Ovary (tissue), 3 donors: ENCODE measurements around the gene ZNF91.

Source experiments
- EP300 ChIP-seq: sonication (generic); formaldehyde crosslinking; IDR thresholded peaks from one replicate; pipeline ENCODE4 v1.6.1; 2017; ENCODE audit warnings: antibody characterized with exemption
- POLR2A ChIP-seq: fragments of 450-650 bp; IDR thresholded peaks from one replicate; pipeline ENCODE4 v1.6.1; 2017; ENCODE audit warnings: antibody characterized with exemption, mild to moderate bottlenecking, moderate library complexity
- TF ChIP-seq, protein P1 (sequence below), 3 donors: fragments of 450-650 bp in 2 of 3; fragments of 200-600 bp in 1 of 3; IDR thresholded peaks; one replicate each; pipeline versions ENCODE4 v1.5.1 to v1.8.0; 2016 to 2022; ENCODE audit warnings: antibody characterized with exemption in 3 of 3, mild to moderate bottlenecking in 1 of 3
- donor health status: DM: no; HTN: no; CAD: no.

DNA sequence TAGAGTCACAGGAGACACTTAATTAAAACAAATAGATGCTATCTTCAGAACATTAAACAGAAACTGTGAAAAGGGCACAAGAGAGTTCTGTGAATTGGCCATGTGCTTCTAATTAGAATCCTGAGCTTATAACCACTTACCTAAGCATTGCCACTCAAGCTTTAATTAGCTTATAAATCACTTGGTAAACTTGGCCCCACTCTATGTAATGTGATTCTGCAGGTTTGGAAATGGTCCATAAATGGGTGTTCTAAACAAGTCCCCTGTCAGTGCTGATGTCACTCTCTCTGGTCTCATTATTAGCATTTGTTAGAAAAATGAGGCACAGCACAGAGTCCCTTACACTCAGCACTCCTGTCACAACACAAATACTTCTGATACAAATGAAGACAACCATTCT is 18.0 kb downstream of the ZNF91 start:
- TF ChIP-seq, protein P1, sequence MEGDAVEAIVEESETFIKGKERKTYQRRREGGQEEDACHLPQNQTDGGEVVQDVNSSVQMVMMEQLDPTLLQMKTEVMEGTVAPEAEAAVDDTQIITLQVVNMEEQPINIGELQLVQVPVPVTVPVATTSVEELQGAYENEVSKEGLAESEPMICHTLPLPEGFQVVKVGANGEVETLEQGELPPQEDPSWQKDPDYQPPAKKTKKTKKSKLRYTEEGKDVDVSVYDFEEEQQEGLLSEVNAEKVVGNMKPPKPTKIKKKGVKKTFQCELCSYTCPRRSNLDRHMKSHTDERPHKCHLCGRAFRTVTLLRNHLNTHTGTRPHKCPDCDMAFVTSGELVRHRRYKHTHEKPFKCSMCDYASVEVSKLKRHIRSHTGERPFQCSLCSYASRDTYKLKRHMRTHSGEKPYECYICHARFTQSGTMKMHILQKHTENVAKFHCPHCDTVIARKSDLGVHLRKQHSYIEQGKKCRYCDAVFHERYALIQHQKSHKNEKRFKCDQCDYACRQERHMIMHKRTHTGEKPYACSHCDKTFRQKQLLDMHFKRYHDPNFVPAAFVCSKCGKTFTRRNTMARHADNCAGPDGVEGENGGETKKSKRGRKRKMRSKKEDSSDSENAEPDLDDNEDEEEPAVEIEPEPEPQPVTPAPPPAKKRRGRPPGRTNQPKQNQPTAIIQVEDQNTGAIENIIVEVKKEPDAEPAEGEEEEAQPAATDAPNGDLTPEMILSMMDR (IDR thresholded peaks at IDR 0.05) = no peak
- TF ChIP-seq EP300 (no peak), POLR2A (no peak)
